PC-3 (cell line): ENCODE measurements around the gene TUBA1A. TPM values are rescaled to one million over a fixed set of nuclear protein-coding genes. Genes with fewer than 3 reads are reported as not detected.

Experiments used
- ATAC-seq: fragments of 200-7000 bp; cut with Tn5 transposase; 2 replicates; pipeline ENCODE4 v1.9.1; 2020; ENCODE audit warnings: mild to moderate bottlenecking, moderate library complexity
- BruUV-seq: library from RNA; stranded (reverse); fragments of 400-500 nt; replicated peaks from 2 replicates; lab custom pipeline; 2021; lab: Mats Ljungman, UMichigan
- CTCF ChIA-PET: fragments of 300-600 bp; sonication (Branson Sonifier 250); formaldehyde crosslinking; loops from one replicate; lab custom pipeline; 2022; ENCODE audit warnings: antibody characterized with exemption; lab: Charles Lee
- POLR2A ChIA-PET: fragments of 300-600 bp; sonication (Branson Sonifier 250); formaldehyde crosslinking; loops from one replicate; lab custom pipeline; 2022; ENCODE audit warnings: antibody characterized with exemption; ENCODE audit not compliant: unreplicated experiment; lab: Charles Lee
- DNase-seq: peaks from one replicate; pipeline ENCODE4 v3.0.0-alpha.2; 2015
- H2AFZ ChIP-seq: fragments of 300-600 bp; sonication (generic); 2 replicates; pipeline ENCODE4 v1.6.0; 2016; ENCODE audit warnings: antibody characterized with exemption, low read length
- H3F3A ChIP-seq: fragments of 300-600 bp; sonication (generic); one replicate; pipeline ENCODE4 v1.6.0; 2017; ENCODE audit warnings: antibody characterized with exemption, low read length, control low read depth, mild to moderate bottlenecking; ENCODE audit not compliant: unreplicated experiment
- H3K27ac ChIP-seq: fragments of 300-600 bp; sonication (generic); 2 replicates; pipeline ENCODE4 v1.5.1; 2016; ENCODE audit warnings: mild to moderate bottlenecking, low read length
- H3K27me3 ChIP-seq: fragments of 300-600 bp; sonication (generic); 2 replicates; pipeline ENCODE4 v1.6.1; 2016; ENCODE audit warnings: low read length, mixed read lengths
- H3K36me3 ChIP-seq: fragments of 300-600 bp; sonication (generic); 2 replicates; pipeline ENCODE4 v1.6.1; 2016; ENCODE audit warnings: low read depth, mixed run types, low read length, mixed read lengths
- H3K4me1 ChIP-seq: fragments of 300-600 bp; sonication (generic); 2 replicates; pipeline ENCODE4 v1.5.1; 2016; ENCODE audit warnings: low read length; ENCODE audit not compliant: insufficient read depth
- H3K4me2 ChIP-seq: fragments of 300-600 bp; sonication (generic); 2 replicates; pipeline ENCODE4 v1.6.0; 2016; ENCODE audit warnings: low read length
- H3K4me3 ChIP-seq: fragments of 300-600 bp; sonication (generic); 2 replicates; pipeline ENCODE4 v1.5.1; 2016; ENCODE audit warnings: mild to moderate bottlenecking, low read length, mixed read lengths
- H3K79me2 ChIP-seq: fragments of 300-600 bp; sonication (generic); 2 replicates; pipeline ENCODE4 v1.6.1; 2017; ENCODE audit warnings: low read length, mixed read lengths
- H3K9ac ChIP-seq: fragments of 300-600 bp; sonication (generic); 2 replicates; pipeline ENCODE4 v1.6.0; 2016; ENCODE audit warnings: mild to moderate bottlenecking, low read length
- H3K9me2 ChIP-seq: fragments of 300-600 bp; sonication (generic); replicated peaks from 2 replicates; pipeline ENCODE4 v1.6.1; 2016; ENCODE audit warnings: mixed run types, low read length, mixed read lengths
- H3K9me3 ChIP-seq: fragments of 300-600 bp; sonication (generic); 2 replicates; pipeline ENCODE4 v1.6.1; 2016; ENCODE audit warnings: low read length, mixed read lengths
- H4K20me1 ChIP-seq: fragments of 300-600 bp; sonication (generic); 2 replicates; pipeline ENCODE4 v1.6.1; 2016; ENCODE audit warnings: low read length, mixed read lengths
- CTCF ChIP-seq: fragments of 300-600 bp; sonication (generic); conservative IDR thresholded peaks from 2 replicates; pipeline ENCODE4 v1.5.1; 2017; ENCODE audit warnings: antibody characterized with exemption, low read depth, mild to moderate bottlenecking, low read length
- EZH2 ChIP-seq: fragments of 300-600 bp; sonication (generic); IDR thresholded peaks from one replicate; pipeline ENCODE4 v1.6.1; 2017; ENCODE audit warnings: antibody characterized with exemption, mild to moderate bottlenecking, low read length; ENCODE audit not compliant: unreplicated experiment
- EZH2phosphoT487 ChIP-seq: fragments of 300-600 bp; sonication (generic); IDR thresholded peaks from 2 replicates; pipeline ENCODE4 v1.6.1; 2018; ENCODE audit warnings: mild to moderate bottlenecking, antibody characterized with exemption, low read length, borderline replicate concordance
- intact Hi-C: fragments of 100-400 bp; cut with micrococcal nuclease; formaldehyde crosslinking; loops from 2 replicates; pipeline ENCODE4 v1.9.0; 2023
- total RNA-seq: library from RNA; depleted of rRNA; stranded (reverse); fragments of >200 nt; gene quantifications from 2 replicates; pipeline ENCODE4 v1.2.3, GENCODE V29; 2014

TUBA1A gene
- total RNA-seq, 1 experiment from 2014 or later = 46.9 TPM

GRCh38 chr12:49228653-49229052, 39.8 kb upstream of the TUBA1A start:
- no peak overlapping the region for H2AFZ ChIP-seq
- H3K4me2 ChIP-seq = no peak overlapping the region
- POLR2A ChIA-PET = no interaction called here
- TF ChIP-seq EZH2 (no peak), EZH2phosphoT487 (no peak), CTCF (no peak)
- no peaks in the 10 kb centered on the region for H3F3A ChIP-seq
- BruUV-seq = no TSS peak
- no peak overlapping the region for H3K4me3 ChIP-seq
- intact Hi-C loops = no loop called here
- no peaks in the 10 kb centered on the region for H3K27me3 ChIP-seq
- H3K36me3 ChIP-seq = no peaks in the 10 kb centered on the region
- CTCF ChIA-PET = no interaction called here
- ATAC-seq (no peak), DNase-seq (no peak)
- no peaks in the 10 kb centered on the region for H3K79me2 ChIP-seq
- no peaks in the 10 kb centered on the region for H3K9me3 ChIP-seq
- no peaks in the 10 kb centered on the region for H4K20me1 ChIP-seq
- H3K27ac ChIP-seq = no peak overlapping the region
- H3K9ac ChIP-seq = no peak overlapping the region
- H3K4me1 ChIP-seq = no peaks in the 10 kb centered on the region
- no peaks in the 10 kb centered on the region for H3K9me2 ChIP-seq

DNA sequence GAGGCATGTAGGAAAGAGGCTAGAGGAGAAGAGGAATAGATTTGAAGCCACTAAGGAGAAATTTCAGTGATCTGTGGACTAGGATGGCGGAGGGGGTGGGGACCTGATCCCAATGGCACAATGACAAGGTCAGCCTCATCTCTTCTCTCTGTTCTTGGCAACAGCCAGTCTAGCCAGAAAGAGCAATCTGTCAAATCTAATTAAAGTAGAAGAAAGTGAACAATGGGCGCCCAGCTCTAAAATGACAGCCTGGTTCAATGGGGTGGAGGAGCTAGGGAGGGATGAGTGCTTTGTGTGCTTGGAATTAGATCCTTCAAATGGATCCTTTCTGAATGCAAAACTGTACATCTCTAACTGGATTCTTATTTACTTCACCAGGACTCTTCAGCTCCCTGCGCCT, 38.8 kb upstream of the TUBA1A start:
- no peak for TF ChIP-seq CTCF
- TF ChIP-seq EZH2 = no peak
- TF ChIP-seq EZH2phosphoT487 = no peak
- no peak overlapping the region for H3K9ac ChIP-seq
- H3K9me2 ChIP-seq = no peaks in the 10 kb centered on the region
- intact Hi-C loops = no loop called here
- H3K27ac ChIP-seq = no peak overlapping the region
- ChIA-PET POLR2A (no interaction called here), CTCF (no interaction called here)
- H3K36me3 ChIP-seq = no peaks in the 10 kb centered on the region
- no peak overlapping the region for H2AFZ ChIP-seq
- H3K9me3 ChIP-seq = no peaks in the 10 kb centered on the region
- H4K20me1 ChIP-seq = no peaks in the 10 kb centered on the region
- DNase-seq (no peak), ATAC-seq (no peak)
- no peak overlapping the region for H3K4me2 ChIP-seq
- H3K27me3 ChIP-seq = no peaks in the 10 kb centered on the region
- no TSS peak for BruUV-seq
- peaks cover 3% of the 10 kb centered on the region; the same call in 1 of the 2 replicates for H3K4me1 ChIP-seq
- H3K4me3 ChIP-seq = no peak overlapping the region
- no peaks in the 10 kb centered on the region for H3K79me2 ChIP-seq
- no peaks in the 10 kb centered on the region for H3F3A ChIP-seq

DNA sequence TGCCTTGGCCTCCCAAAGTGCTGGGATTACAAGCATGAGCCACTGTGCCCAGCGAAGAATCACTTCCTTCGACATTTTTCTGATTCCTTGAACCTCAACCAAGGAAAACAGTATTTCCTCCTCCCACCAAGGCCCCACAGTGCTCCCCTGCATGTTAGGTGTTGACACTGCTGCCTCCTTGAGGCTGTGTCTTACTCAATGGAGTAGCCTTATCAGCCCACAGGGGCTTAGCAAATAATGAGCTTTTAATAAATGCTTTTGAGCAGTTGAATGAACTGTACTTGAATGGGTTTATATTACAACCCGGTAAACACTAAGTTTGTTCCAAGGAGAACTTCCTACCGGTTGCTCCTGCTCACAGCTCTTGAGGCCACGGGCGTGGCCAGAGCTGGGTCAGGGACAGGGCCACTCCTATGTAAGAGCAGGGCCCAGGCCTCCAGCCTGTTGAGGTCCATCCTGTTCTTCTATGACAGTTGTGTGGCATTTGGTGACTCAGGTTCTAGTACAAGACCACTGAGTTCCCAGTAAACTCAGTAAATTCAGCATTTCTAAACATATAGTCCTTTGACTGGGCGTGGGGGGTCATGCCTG, 36.8 kb upstream of the TUBA1A start:
- Histone ChIP-seq H3K4me1 (peaks cover 7% of the 10 kb centered on the region; the same call in 1 of the 2 replicates), H3K4me3 (no peak overlapping the region), H3K9me2 (no peaks in the 10 kb centered on the region), H3K79me2 (no peaks in the 10 kb centered on the region), H3K36me3 (no peaks in the 10 kb centered on the region), H3F3A (no peaks in the 10 kb centered on the region), H3K27ac (no peak overlapping the region), H3K27me3 (no peaks in the 10 kb centered on the region), H3K9ac (no peak overlapping the region), H4K20me1 (no peaks in the 10 kb centered on the region), H2AFZ (peak overlapping the region; percentile 29; the same call in 1 of the 2 replicates), H3K4me2 (no peak overlapping the region), H3K9me3 (no peaks in the 10 kb centered on the region)
- ATAC-seq (peak; percentile 38; the same call in 1 of the 2 replicates), DNase-seq (peak; percentile 47)
- POLR2A ChIA-PET = interaction anchor here (0.6 kb wide), 1 partner anchor 17 kb away, joined by 3 read pairs; no protein-coding TSS in a partner anchor
- TF ChIP-seq EZH2phosphoT487 = no peak
- BruUV-seq = no TSS peak
- CTCF ChIA-PET = interaction anchor here (0.6 to 1.0 kb wide), 2 partner anchors 168 to 234 kb away, joined by 3 to 12 read pairs; no protein-coding TSS in a partner anchor
- intact Hi-C loops = no loop called here
